Stomach smooth muscle (tissue), 2 donors: ENCODE measurements around the gene SLC10A3.

Source experiments
- H3K27ac ChIP-seq: one replicate; pipeline ENCODE4 v1.7.0; 2013; ENCODE audit warnings: mild to moderate bottlenecking, low read length, inconsistent platforms
- H3K27me3 ChIP-seq, 2 donors: one replicate each; pipeline ENCODE4 v1.7.0; 2013; ENCODE audit warnings: low read length in 2 of 2; ENCODE audit not compliant: insufficient read depth in 2 of 2, control insufficient read depth in 1 of 2
- H3K36me3 ChIP-seq, 2 donors: one replicate each; pipeline ENCODE4 v1.7.0; 2013; ENCODE audit warnings: low read length in 2 of 2; ENCODE audit not compliant: control insufficient read depth in 2 of 2, insufficient read depth in 2 of 2
- H3K4me1 ChIP-seq: one replicate; pipeline ENCODE4 v1.7.0; 2013; ENCODE audit warnings: low read length; ENCODE audit not compliant: control insufficient read depth, insufficient read depth
- H3K4me3 ChIP-seq, 2 donors: one replicate each; pipeline ENCODE4 v1.7.0; 2013; ENCODE audit warnings: low read length in 2 of 2
- H3K9ac ChIP-seq, 2 donors: one replicate each; pipeline ENCODE4 v1.7.0; 2013; ENCODE audit warnings: low read length in 2 of 2, mild to moderate bottlenecking in 1 of 2
- H3K9me3 ChIP-seq, 2 donors: one replicate each; pipeline ENCODE4 v1.7.0; 2013; ENCODE audit warnings: low read length in 2 of 2; ENCODE audit not compliant: control insufficient read depth in 2 of 2
- donor health status: healthy.
- donor health status: Pancreatic carcinoma.

The SLC10A3 gene

GRCh38 chrX:154525606-154526490, 35.4 kb upstream of the SLC10A3 start:
- H3K36me3 ChIP-seq, result no peaks in the 10 kb centered on the region
- no peaks in the 10 kb centered on the region for H3K9me3 ChIP-seq
- no peak overlapping the region for H3K4me3 ChIP-seq
- H3K27me3 ChIP-seq, result peaks cover 0 to 3% of the 10 kb centered on the region in 2 donors
- no peak overlapping the region for H3K27ac ChIP-seq
- no peak overlapping the region for H3K9ac ChIP-seq
- H3K4me1 ChIP-seq, result peaks cover 9% of the 10 kb centered on the region

GRCh38 chrX:154519389-154519788, 29.0 kb upstream of the SLC10A3 start:
- Histone ChIP-seq H3K4me3 (no peak overlapping the region), H3K36me3 (no peaks in the 10 kb centered on the region), H3K9ac (no peak overlapping the region), H3K27ac (no peak overlapping the region), H3K27me3 (peaks cover 0 to 6% of the 10 kb centered on the region in 2 donors), H3K4me1 (peaks cover 22% of the 10 kb centered on the region), H3K9me3 (no peaks in the 10 kb centered on the region)

- no peaks in the 10 kb centered on the region for H3K9me3 ChIP-seq
- peaks cover 0 to 6% of the 10 kb centered on the region in 2 donors for H3K27me3 ChIP-seq
- peak overlapping the region; percentile 62 to 68 for H3K4me3 ChIP-seq
- peaks cover 22% of the 10 kb centered on the region for H3K4me1 ChIP-seq
- H3K27ac ChIP-seq, result peak overlapping the region; percentile 90
- H3K36me3 ChIP-seq, result no peaks in the 10 kb centered on the region
- H3K9ac ChIP-seq, result peak overlapping the region; percentile 36 to 67
Observed at GRCh38 chrX:154517101-154517781, 26.8 kb upstream of the SLC10A3 start.

- H3K4me3 ChIP-seq, result peak overlapping the region; percentile 62 to 68
- peak overlapping the region; percentile 67 to 69 for H3K9ac ChIP-seq
- H3K4me1 ChIP-seq, result peaks cover 22% of the 10 kb centered on the region
- H3K9me3 ChIP-seq, result no peaks in the 10 kb centered on the region
- no peaks in the 10 kb centered on the region for H3K36me3 ChIP-seq
- H3K27ac ChIP-seq, result peak overlapping the region; percentile 90
- peaks cover 0 to 6% of the 10 kb centered on the region in 2 donors for H3K27me3 ChIP-seq
Observed at GRCh38 chrX:154516656-154517100, 26.2 kb upstream of the SLC10A3 start.

GRCh38 chrX:154515966-154516655, 25.7 kb upstream of the SLC10A3 start, which contains the start of gene FAM3A:
TSS of gene FAM3A (minus strand) at chrX:154516232. CDS start at chrX:154515772, 460 bp downstream.
- peak within 1 kb of the TSS; percentile 90 for H3K27ac ChIP-seq
- H3K9ac ChIP-seq, result peak within 1 kb of the TSS; percentile 74 to 80
- H3K4me3 ChIP-seq, result peak within 1 kb of the TSS; percentile 65 to 75
- H3K36me3 ChIP-seq, result no peaks in the 10 kb centered on the region
- H3K4me1 ChIP-seq, result peaks cover 22% of the 10 kb centered on the region
- H3K27me3 ChIP-seq, result peaks cover 0 to 6% of the 10 kb centered on the region in 2 donors
- H3K9me3 ChIP-seq, result no peaks in the 10 kb centered on the region

GRCh38 chrX:154515090-154515965, 24.9 kb upstream of the SLC10A3 start:
- peaks cover 0 to 6% of the 10 kb centered on the region in 2 donors for H3K27me3 ChIP-seq

GRCh38 chrX:154513716-154514115, 23.3 kb upstream of the SLC10A3 start:
- H3K9ac ChIP-seq, result no peak overlapping the region
- H3K27me3 ChIP-seq, result peaks cover 0 to 6% of the 10 kb centered on the region in 2 donors
- peaks cover 0 to 3% of the 10 kb centered on the region in 2 donors for H3K36me3 ChIP-seq
- peaks cover 22% of the 10 kb centered on the region for H3K4me1 ChIP-seq
- no peak overlapping the region for H3K27ac ChIP-seq
- no peaks in the 10 kb centered on the region for H3K9me3 ChIP-seq
- no peak overlapping the region for H3K4me3 ChIP-seq

More at GRCh38 chrX:154515090-154515965, 24.9 kb upstream of the SLC10A3 start:
- Histone ChIP-seq H3K4me1 (peaks cover 22% of the 10 kb centered on the region), H3K9me3 (no peaks in the 10 kb centered on the region), H3K27ac (peak overlapping the region; percentile 80), H3K9ac (peak overlapping the region; percentile 74 to 80), H3K36me3 (no peaks in the 10 kb centered on the region), H3K4me3 (peak overlapping the region; percentile 65 to 75)

GRCh38 chrX:154512879-154513553, 22.6 kb upstream of the SLC10A3 start:
- H3K27ac ChIP-seq, result no peak overlapping the region
- no peak overlapping the region for H3K4me3 ChIP-seq
- peaks cover 0 to 6% of the 10 kb centered on the region in 2 donors for H3K36me3 ChIP-seq
- no peak overlapping the region for H3K9ac ChIP-seq
- H3K4me1 ChIP-seq, result peaks cover 21% of the 10 kb centered on the region
- no peaks in the 10 kb centered on the region for H3K9me3 ChIP-seq
- peaks cover 0 to 3% of the 10 kb centered on the region in 2 donors for H3K27me3 ChIP-seq

GRCh38 chrX:154511761-154512160, 21.3 kb upstream of the SLC10A3 start:
- no peak overlapping the region for H3K4me3 ChIP-seq
- peaks cover 10% of the 10 kb centered on the region for H3K4me1 ChIP-seq
- H3K9me3 ChIP-seq, result no peaks in the 10 kb centered on the region
- H3K9ac ChIP-seq, result no peak overlapping the region
- no peaks in the 10 kb centered on the region for H3K27me3 ChIP-seq
- H3K27ac ChIP-seq, result no peak overlapping the region
- peaks cover 0 to 7% of the 10 kb centered on the region in 2 donors for H3K36me3 ChIP-seq
